Endothelial cell of umbilical vein (primary cell): Measurements from ENCODE around the gene LHCGR. TPM values are rescaled to one million over a fixed set of nuclear protein-coding genes. Genes with fewer than 3 reads are reported as not detected.

Experiments used
- BruUV-seq: library from RNA; stranded (reverse); fragments of 400-500 nt; replicated peaks from 2 replicates; lab custom pipeline; 2021; lab: Mats Ljungman, UMichigan
- CTCF ChIA-PET: fragments of 300-600, 350-600 bp; sonication (Branson Sonifier 250); formaldehyde crosslinking; loops from one replicate; lab custom pipeline; 2021; ENCODE audit warnings: antibody characterized with exemption, inconsistent platforms; lab: Charles Lee
- POLR2A ChIA-PET: fragments of 300-600, 350-600 bp; sonication (Branson Sonifier 250); formaldehyde crosslinking; loops from one replicate; lab custom pipeline; 2021; ENCODE audit warnings: antibody characterized with exemption, inconsistent platforms; lab: Charles Lee
- DNase-seq: peaks from one replicate; pipeline ENCODE4 v3.0.0-alpha.2; 2011; ENCODE audit warnings: low read depth, low spot score
- FAIRE-seq: peaks from 2 replicates; lab custom pipeline; 2011; peaks lifted over from hg19 to GRCh38; lab: Jason Lieb, UNC
- H2AFZ ChIP-seq: 2 replicates; pipeline ENCODE4 v1.6.0; 2012; ENCODE audit warnings: low read depth, low read length, control low read depth, inconsistent platforms
- H3K27ac ChIP-seq: 2 replicates; pipeline ENCODE4 v1.5.1; 2011; ENCODE audit warnings: low read depth, mild to moderate bottlenecking, control low read depth, low read length, moderate library complexity; ENCODE audit not compliant: insufficient read depth
- H3K27me3 ChIP-seq, 2 experiments: 2 replicates each; pipeline versions ENCODE4 v1.6.0 to v1.6.1; 2011; ENCODE audit warnings: low read length in 2 of 2, mixed read lengths in 1 of 2; ENCODE audit not compliant: control insufficient read depth in 2 of 2, insufficient read depth in 2 of 2
- H3K36me3 ChIP-seq, 2 experiments: 2 replicates in 1 of 2; 3 replicates in 1 of 2; pipeline ENCODE4 v1.5.1; 2011; ENCODE audit warnings: low read length in 2 of 2, mild to moderate bottlenecking in 1 of 2, moderate library complexity in 1 of 2; ENCODE audit not compliant: control insufficient read depth in 2 of 2, insufficient read depth in 2 of 2; ENCODE audit errors: extremely low read depth in 1 of 2
- H3K4me1 ChIP-seq: 3 replicates; pipeline ENCODE4 v1.5.1; 2011; ENCODE audit warnings: mild to moderate bottlenecking, low read length; ENCODE audit not compliant: control insufficient read depth, insufficient read depth; ENCODE audit errors: extremely low read depth
- H3K4me2 ChIP-seq: 2 replicates; pipeline ENCODE4 v1.6.1; 2011; ENCODE audit warnings: low read length, control low read depth, mixed read lengths; ENCODE audit not compliant: insufficient read depth
- H3K4me3 ChIP-seq, 3 experiments: fragments of 200-600 bp in 1 of 3; sonication (generic), shearing (Covaris generic) in 1 of 3; replicated peaks in 1 of 3; 2 replicates each; pipeline ENCODE4 v1.5.1; 2011 to 2016; ENCODE audit warnings: control low read depth in 3 of 3, low read length in 3 of 3, mild to moderate bottlenecking in 2 of 3, inconsistent platforms in 1 of 3, low read depth in 1 of 3, moderate library complexity in 1 of 3; ENCODE audit not compliant: insufficient read depth in 1 of 3
- H3K79me2 ChIP-seq: 2 replicates; pipeline ENCODE4 v1.6.0; 2012; ENCODE audit warnings: low read length, inconsistent platforms; ENCODE audit not compliant: control insufficient read depth, insufficient read depth
- H3K9ac ChIP-seq: replicated peaks from 2 replicates; pipeline ENCODE3; 2011; ENCODE audit warnings: low read length, control low read depth; ENCODE audit not compliant: insufficient read depth; ENCODE audit errors: extremely low read depth
- H3K9me1 ChIP-seq: replicated peaks from 3 replicates; pipeline ENCODE4 v1.6.0; 2011; ENCODE audit warnings: mild to moderate bottlenecking, low read length; ENCODE audit not compliant: control insufficient read depth, insufficient read depth; ENCODE audit errors: extremely low read depth
- H3K9me3 ChIP-seq: replicated peaks from 2 replicates; pipeline ENCODE4 v1.5.1; 2012; ENCODE audit warnings: low read length, inconsistent platforms; ENCODE audit not compliant: control insufficient read depth, insufficient read depth
- H4K20me1 ChIP-seq: replicated peaks from 2 replicates; pipeline ENCODE3; 2011; ENCODE audit warnings: mild to moderate bottlenecking, low read length; ENCODE audit not compliant: control insufficient read depth, insufficient read depth; ENCODE audit errors: extremely low read depth
- FOS ChIP-seq: IDR thresholded peaks from 2 replicates; pipeline ENCODE4 v1.6.1; 2011; ENCODE audit warnings: mild to moderate bottlenecking, low read length, moderate library complexity, borderline replicate concordance; ENCODE audit not compliant: insufficient read depth
- GATA2 ChIP-seq: IDR thresholded peaks from 2 replicates; pipeline ENCODE4 v1.7.0; 2011; ENCODE audit warnings: low read depth, mild to moderate bottlenecking, moderate library complexity, mixed read lengths, low read length; ENCODE audit not compliant: insufficient read length, insufficient read depth
- POLR2A ChIP-seq: IDR thresholded peaks from 2 replicates; pipeline ENCODE4 v1.6.1; 2012; ENCODE audit warnings: low read depth, mild to moderate bottlenecking, control low read depth, low read length
- POLR2AphosphoS5 ChIP-seq: IDR thresholded peaks from 2 replicates; pipeline ENCODE4 v1.6.1; 2012; ENCODE audit warnings: low read depth, mild to moderate bottlenecking, control low read depth, low read length, moderate library complexity; ENCODE audit not compliant: insufficient read depth
- dilution Hi-C: fragments of 300-500 bp; cut with MboI; formaldehyde crosslinking; loops from one replicate; pipeline ENCODE4 v1.15.0; 2019; ENCODE audit warnings: low sequenced_read_pairs; ENCODE audit not compliant: extremely low pct_ligation_motif_present
- intact Hi-C: fragments of 100-400 bp; cut with micrococcal nuclease; formaldehyde crosslinking; loops from one replicate; pipeline ENCODE4 v1.10.0; 2022
- polyA plus RNA-seq, 4 experiments: library from polyadenylated mRNA; depleted of rRNA in 3 of 4; stranded (reverse) in 3 of 4; unstranded in 1 of 4; fragments of >200 nt; gene quantifications; 2 replicates each; pipeline versions ENCODE4 v1.2.1 to v1.2.3, GENCODE V29; 2011 to 2012; ENCODE audit warnings: missing spikeins in 1 of 4
- total RNA-seq: library from RNA; stranded (reverse); gene quantifications from 2 replicates; pipeline ENCODE4 v1.2.3, GENCODE V29; 2021

The LHCGR gene
- total and polyA plus RNA-seq, 2 donors (not counting 3 experiments of a cell fraction or from before 2014, with no cell fraction given): not detected

DNA sequence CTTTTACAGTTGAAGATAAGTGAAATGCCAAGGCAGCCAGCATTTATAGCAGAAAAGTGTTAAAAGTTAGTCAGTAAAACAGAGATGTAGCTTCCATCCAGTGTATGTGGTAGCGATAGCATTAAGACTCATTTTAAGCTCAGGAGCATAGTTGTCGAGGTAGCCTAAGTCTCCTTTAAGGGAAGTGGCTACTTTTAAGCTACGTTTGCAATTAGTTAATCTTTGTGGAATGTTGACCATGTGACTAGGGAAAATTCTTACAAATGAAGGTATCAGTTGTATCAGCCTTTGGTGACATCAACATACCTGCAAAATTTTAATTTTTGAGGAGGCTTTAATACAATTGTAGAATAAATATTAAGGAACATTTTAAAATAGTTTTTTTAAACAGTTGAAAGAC is 61.9 kb downstream of the LHCGR start:
- BruUV-seq: no TSS peak
- Histone ChIP-seq H3K4me2 (no peak overlapping the region), H4K20me1 (no peaks in the 10 kb centered on the region), H3K4me3 (no peak overlapping the region), H3K9me3 (no peaks in the 10 kb centered on the region), H3K79me2 (no peaks in the 10 kb centered on the region), H2AFZ (no peak overlapping the region), H3K27me3 (no peaks in the 10 kb centered on the region), H3K36me3 (no peaks in the 10 kb centered on the region), H3K4me1 (no peaks in the 10 kb centered on the region), H3K9me1 (no peaks in the 10 kb centered on the region), H3K27ac (no peak overlapping the region), H3K9ac (no peak overlapping the region)
- DNase-seq (no peak), FAIRE-seq (no peak)
- TF ChIP-seq FOS (no peak), POLR2AphosphoS5 (no peak), POLR2A (no peak)
- dilution Hi-C loops: no loop called here
- ChIA-PET CTCF (no interaction called here), POLR2A (no interaction called here)
- intact Hi-C loops: no loop called here

DNA sequence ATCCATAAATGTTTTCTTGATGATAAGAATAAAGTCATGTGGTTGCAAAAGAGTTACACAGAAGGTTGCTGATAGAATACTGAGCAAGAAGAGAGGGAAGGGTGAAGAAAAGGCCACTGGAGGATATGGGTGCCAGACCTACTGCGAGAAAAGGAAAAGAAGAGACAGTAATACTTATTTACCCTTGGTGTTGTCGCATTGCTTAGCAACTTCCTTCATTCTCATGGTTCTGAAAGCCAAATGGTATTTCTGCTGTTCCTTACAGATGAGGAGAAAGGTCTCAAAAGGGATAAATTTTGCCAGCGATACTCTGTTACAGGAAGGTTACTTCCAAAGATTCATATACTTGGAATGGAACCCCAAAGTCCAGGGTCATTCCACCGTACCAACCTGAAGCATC is 62.5 kb downstream of the LHCGR start:
- no TSS peak for BruUV-seq
- TF ChIP-seq GATA2: no peak
- no peak for TF ChIP-seq POLR2AphosphoS5
- no peak overlapping the region for H3K4me3 ChIP-seq
- no peaks in the 10 kb centered on the region for H3K9me3 ChIP-seq
- intact Hi-C loops (no loop called here), dilution Hi-C loops (no loop called here)
- no peak overlapping the region for H3K4me2 ChIP-seq
- no peaks in the 10 kb centered on the region for H3K9me1 ChIP-seq
- no peak overlapping the region for H2AFZ ChIP-seq
- DNase-seq (no peak), FAIRE-seq (no peak)
- H3K36me3 ChIP-seq: no peaks in the 10 kb centered on the region
- no peaks in the 10 kb centered on the region for H4K20me1 ChIP-seq
- CTCF ChIA-PET: no interaction called here
- POLR2A ChIA-PET: no interaction called here
- no peak overlapping the region for H3K9ac ChIP-seq
- no peaks in the 10 kb centered on the region for H3K79me2 ChIP-seq
- no peak overlapping the region for H3K27ac ChIP-seq
- H3K27me3 ChIP-seq: no peaks in the 10 kb centered on the region
- H3K4me1 ChIP-seq: no peaks in the 10 kb centered on the region
